Measurements from ENCODE around the gene TSPO2. TPM values are rescaled to one million over a fixed set of nuclear protein-coding genes. Genes with fewer than 3 reads are reported as not detected.

The TSPO2 gene
- total RNA-seq, 1 experiment from 2014 or later: not detected

DNA sequence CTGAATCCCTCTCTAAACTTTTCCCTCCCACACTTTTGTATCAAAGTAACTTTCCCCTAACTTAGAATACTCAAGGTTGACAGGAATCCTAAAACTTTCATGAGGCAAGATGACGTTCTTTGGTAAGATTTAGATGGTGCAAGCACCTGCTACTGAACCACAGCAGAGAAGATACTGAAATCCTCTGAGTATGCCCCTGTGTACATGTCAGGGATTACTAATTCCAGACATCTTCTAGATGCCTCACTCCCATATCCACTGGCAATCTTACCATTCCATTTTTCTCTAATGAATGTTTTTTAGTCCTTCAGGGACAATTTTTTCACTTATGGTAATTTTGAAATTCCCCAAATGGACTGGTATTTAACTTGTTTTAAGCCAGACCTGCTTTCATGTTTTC, 19.8 kb downstream of the TSPO2 start:
- Mint-ChIP-seq H3K4me1 (ENCODE audit: insufficient read depth, unreplicated experiment) (peaks cover 14% of the 10 kb centered on the region), H3K9me3 (ENCODE audit: unreplicated experiment) (no peaks in the 10 kb centered on the region), H3K4me3 (ENCODE audit: unreplicated experiment) (no peak overlapping the region), H3K27ac (ENCODE audit: low read depth, unreplicated experiment) (no peak overlapping the region), H3K27me3 (ENCODE audit: insufficient read depth, unreplicated experiment) (no peaks in the 10 kb centered on the region), H3K36me3 (ENCODE audit: insufficient read depth, unreplicated experiment) (peaks cover 42% of the 10 kb centered on the region)
- intact Hi-C loops (cut with micrococcal nuclease): no loop called here
- TF ChIP-seq, protein P1, sequence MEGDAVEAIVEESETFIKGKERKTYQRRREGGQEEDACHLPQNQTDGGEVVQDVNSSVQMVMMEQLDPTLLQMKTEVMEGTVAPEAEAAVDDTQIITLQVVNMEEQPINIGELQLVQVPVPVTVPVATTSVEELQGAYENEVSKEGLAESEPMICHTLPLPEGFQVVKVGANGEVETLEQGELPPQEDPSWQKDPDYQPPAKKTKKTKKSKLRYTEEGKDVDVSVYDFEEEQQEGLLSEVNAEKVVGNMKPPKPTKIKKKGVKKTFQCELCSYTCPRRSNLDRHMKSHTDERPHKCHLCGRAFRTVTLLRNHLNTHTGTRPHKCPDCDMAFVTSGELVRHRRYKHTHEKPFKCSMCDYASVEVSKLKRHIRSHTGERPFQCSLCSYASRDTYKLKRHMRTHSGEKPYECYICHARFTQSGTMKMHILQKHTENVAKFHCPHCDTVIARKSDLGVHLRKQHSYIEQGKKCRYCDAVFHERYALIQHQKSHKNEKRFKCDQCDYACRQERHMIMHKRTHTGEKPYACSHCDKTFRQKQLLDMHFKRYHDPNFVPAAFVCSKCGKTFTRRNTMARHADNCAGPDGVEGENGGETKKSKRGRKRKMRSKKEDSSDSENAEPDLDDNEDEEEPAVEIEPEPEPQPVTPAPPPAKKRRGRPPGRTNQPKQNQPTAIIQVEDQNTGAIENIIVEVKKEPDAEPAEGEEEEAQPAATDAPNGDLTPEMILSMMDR (IDR thresholded peaks at IDR 0.05; ENCODE audit: unreplicated experiment): no peak
- BruUV-seq (replicated peaks): no TSS peak
- DNase-seq (ENCODE audit: unreplicated experiment): no peak
- ChIA-PET CTCF (interaction anchor here (1.5 to 2.4 kb wide), 2 partner anchors 34 to 35 kb away, joined by 3 to 9 read pairs; no protein-coding TSS in a partner anchor), POLR2A (interaction anchor here (1.2 kb wide), 1 partner anchor 8 kb away, joined by 6 read pairs; no protein-coding TSS in a partner anchor)

DNA sequence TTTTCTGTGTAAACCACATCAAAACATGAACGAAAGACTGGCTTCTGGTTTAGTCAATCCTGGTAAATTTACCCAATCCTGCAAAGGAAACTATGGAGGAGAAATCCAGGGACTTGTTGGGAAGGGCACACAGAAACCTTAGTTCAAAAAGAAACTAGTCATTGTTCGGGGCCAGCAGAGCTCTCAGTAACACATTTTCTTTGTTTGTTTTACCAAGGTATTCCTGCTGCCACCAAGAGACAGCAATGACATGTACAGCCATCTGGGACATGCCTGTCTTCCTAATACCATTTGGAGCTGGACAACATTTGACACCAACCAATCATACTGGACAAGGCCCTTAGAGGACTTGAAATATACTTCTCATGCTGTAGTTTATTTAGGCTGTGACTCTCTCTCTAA, 21.6 kb downstream of the TSPO2 start:
- TF ChIP-seq, protein P1 (IDR thresholded peaks at IDR 0.05; ENCODE audit: unreplicated experiment): no peak

DNA sequence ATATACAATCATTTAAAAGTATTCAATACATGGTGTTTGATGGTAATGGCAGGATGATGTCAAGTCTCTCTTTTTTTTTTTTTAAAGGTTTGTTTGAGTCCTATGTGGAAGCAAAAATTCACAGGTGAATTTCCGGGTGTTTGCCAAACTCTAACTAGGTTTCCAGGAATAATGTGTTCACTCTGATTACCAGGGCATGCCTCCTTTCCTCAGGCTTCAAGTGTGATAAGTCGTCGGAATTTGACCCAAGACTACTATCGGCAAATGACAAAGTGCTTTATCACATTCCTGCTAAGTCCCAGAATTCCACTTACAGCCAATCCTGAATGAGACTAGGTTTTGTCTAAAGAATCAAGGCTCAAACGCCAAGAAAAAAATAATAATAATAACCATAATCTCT, 22.6 kb downstream of the TSPO2 start:
- H3K36me3 Mint-ChIP-seq (ENCODE audit: insufficient read depth, unreplicated experiment): peaks cover 65% of the 10 kb centered on the region
- H3K4me1 Mint-ChIP-seq (ENCODE audit: insufficient read depth, unreplicated experiment): peaks cover 14% of the 10 kb centered on the region
- BruUV-seq (replicated peaks): no TSS peak
- no peaks in the 10 kb centered on the region for H3K27me3 Mint-ChIP-seq (ENCODE audit: insufficient read depth, unreplicated experiment)
- ChIA-PET CTCF (interaction anchor here (0.6 to 0.9 kb wide), 3 partner anchors 10 to 1540 kb away, joined by 3 to 4 read pairs (median 3); no protein-coding TSS in a partner anchor), POLR2A (interaction anchor here (0.7 kb wide), 1 partner anchor 27 kb away, joined by 3 read pairs; no protein-coding TSS in a partner anchor)
- DNase-seq (ENCODE audit: unreplicated experiment): no peak
- intact Hi-C loops (cut with micrococcal nuclease): no loop called here
- H3K4me3 Mint-ChIP-seq (ENCODE audit: unreplicated experiment): no peak overlapping the region
- no peaks in the 10 kb centered on the region for H3K9me3 Mint-ChIP-seq (ENCODE audit: unreplicated experiment)
- H3K27ac Mint-ChIP-seq (ENCODE audit: low read depth, unreplicated experiment): no peak overlapping the region
- TF ChIP-seq, protein P1 (IDR thresholded peaks at IDR 0.05; ENCODE audit: unreplicated experiment): no peak

More for the DNA sequence above, 21.6 kb downstream of the TSPO2 start:
- intact Hi-C loops (cut with micrococcal nuclease): no loop called here
- Mint-ChIP-seq H3K36me3 (ENCODE audit: insufficient read depth, unreplicated experiment) (peaks cover 55% of the 10 kb centered on the region), H3K4me1 (ENCODE audit: insufficient read depth, unreplicated experiment) (peaks cover 14% of the 10 kb centered on the region), H3K9me3 (ENCODE audit: unreplicated experiment) (no peaks in the 10 kb centered on the region), H3K4me3 (ENCODE audit: unreplicated experiment) (no peak overlapping the region), H3K27me3 (ENCODE audit: insufficient read depth, unreplicated experiment) (no peaks in the 10 kb centered on the region), H3K27ac (ENCODE audit: low read depth, unreplicated experiment) (no peak overlapping the region)
- POLR2A ChIA-PET: no interaction called here
- no TSS peak for BruUV-seq (replicated peaks)
- DNase-seq (ENCODE audit: unreplicated experiment): no peak
- CTCF ChIA-PET: interaction anchor here (0.5 to 2.4 kb wide), 3 partner anchors 26 to 1083 kb away, joined by 3 to 9 read pairs (median 8); no protein-coding TSS in a partner anchor

DNA sequence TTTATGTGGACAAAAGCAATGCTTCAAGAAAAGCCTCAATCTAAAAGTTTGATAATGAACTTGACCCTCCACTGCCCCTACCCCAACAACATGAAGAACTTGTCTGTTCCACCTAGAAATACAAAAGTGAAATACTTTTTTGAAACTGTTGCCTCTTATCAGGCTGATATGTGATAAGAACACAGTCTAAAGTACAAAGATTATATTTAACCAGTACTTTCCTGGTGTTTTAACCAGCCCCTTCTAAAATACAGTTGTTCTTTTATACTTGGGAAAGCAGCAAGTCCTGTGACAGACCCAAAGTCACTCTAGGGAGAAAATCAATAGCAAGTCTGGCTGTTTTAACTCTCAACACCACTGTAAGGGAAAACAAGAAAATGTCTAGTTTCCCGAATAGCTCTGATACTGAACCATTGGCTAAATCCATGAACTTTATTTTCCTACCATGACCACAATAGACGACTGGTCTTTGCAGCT, 23.3 kb downstream of the TSPO2 start:
- POLR2A ChIA-PET: no interaction called here
- Mint-ChIP-seq H3K4me1 (ENCODE audit: insufficient read depth, unreplicated experiment) (peaks cover 9% of the 10 kb centered on the region), H3K9me3 (ENCODE audit: unreplicated experiment) (no peaks in the 10 kb centered on the region), H3K27me3 (ENCODE audit: insufficient read depth, unreplicated experiment) (no peaks in the 10 kb centered on the region), H3K27ac (ENCODE audit: low read depth, unreplicated experiment) (no peak overlapping the region), H3K36me3 (ENCODE audit: insufficient read depth, unreplicated experiment) (peaks cover 71% of the 10 kb centered on the region), H3K4me3 (ENCODE audit: unreplicated experiment) (no peak overlapping the region)
- TF ChIP-seq, protein P1 (IDR thresholded peaks at IDR 0.05; ENCODE audit: unreplicated experiment): no peak
- CTCF ChIA-PET: interaction anchor here (0.6 to 1.2 kb wide), 15 partner anchors 9 to 1752 kb away, joined by 3 to 10 read pairs (median 4); no protein-coding TSS in a partner anchor
- no TSS peak for BruUV-seq (replicated peaks)
- DNase-seq (ENCODE audit: unreplicated experiment): no peak
- intact Hi-C loops (cut with micrococcal nuclease): loop anchor here (1.0 to 2.0 kb wide), 3 partner anchors 37 to 1085 kb away; no protein-coding TSS in a partner anchor
